ENCODE data around the gene SCOC. TPM values are rescaled to one million over a fixed set of nuclear protein-coding genes. Genes with fewer than 3 reads are reported as not detected.

SCOC gene
- total and polyA plus RNA-seq, 9 donors: 27.2 to 54.9 (median 43.0) TPM

DNA sequence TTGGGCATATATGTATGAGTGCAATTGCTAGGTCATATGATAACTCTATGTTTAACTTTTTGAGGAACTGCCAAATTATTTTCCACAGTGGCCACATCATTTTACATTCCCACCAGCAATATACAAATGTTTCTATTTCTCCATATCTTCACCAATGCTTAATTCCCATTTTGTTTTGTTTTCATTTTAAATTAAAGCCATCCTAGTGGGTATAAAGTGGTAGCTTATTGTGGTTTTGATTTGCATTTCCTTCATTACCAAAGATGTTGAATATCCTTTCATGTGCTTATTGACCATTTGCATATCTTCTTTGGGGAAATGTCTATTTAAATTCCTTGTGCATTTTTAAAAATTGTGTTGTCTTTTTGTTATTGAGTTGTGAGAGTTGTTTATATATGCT, 36.7 kb upstream of the SCOC start:
- H3K27ac ChIP-seq (ENCODE audit: low read length): no peak overlapping the region
- no peaks in the 10 kb centered on the region for H3K4me1 ChIP-seq (ENCODE audit: control insufficient read depth, insufficient read depth, low read length)
- DNase-seq: no peak
- no peaks in the 10 kb centered on the region for H3K36me3 ChIP-seq (ENCODE audit: control insufficient read depth, insufficient read depth, low read length)
- no peaks in the 10 kb centered on the region for H3K9me3 ChIP-seq (replicated peaks; ENCODE audit: control insufficient read depth, low read depth, low read length)
- H3K27me3 ChIP-seq (ENCODE audit: control insufficient read depth, insufficient read depth, low read length): no peaks in the 10 kb centered on the region
- no peak overlapping the region for H3K4me3 ChIP-seq (ENCODE audit: low read length)

DNA sequence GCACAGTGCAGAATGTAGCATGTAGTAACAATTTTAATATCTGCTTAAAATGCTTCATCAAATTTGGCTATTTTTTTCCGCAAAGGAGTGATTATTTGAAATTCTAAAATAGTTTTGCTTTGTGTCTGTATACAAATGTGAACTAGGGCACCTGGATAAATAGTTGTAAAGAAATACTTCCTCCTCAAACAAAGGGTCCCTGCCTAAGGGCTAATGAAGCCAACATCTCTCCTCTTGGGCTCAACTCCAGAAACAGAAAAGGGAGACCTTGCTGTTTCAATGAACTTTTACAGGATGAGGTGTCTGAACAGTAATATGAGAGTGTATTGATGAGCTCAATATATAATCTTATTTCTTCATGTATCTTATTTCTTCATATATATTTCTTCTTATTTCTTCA, 30.8 kb upstream of the SCOC start:
- Histone ChIP-seq H3K9me3 (replicated peaks; ENCODE audit: control insufficient read depth, low read depth, low read length) (no peaks in the 10 kb centered on the region), H3K36me3 (ENCODE audit: control insufficient read depth, insufficient read depth, low read length) (no peaks in the 10 kb centered on the region), H3K4me1 (ENCODE audit: control insufficient read depth, insufficient read depth, low read length) (no peaks in the 10 kb centered on the region), H3K4me3 (ENCODE audit: low read length) (no peak overlapping the region), H3K27ac (ENCODE audit: low read length) (no peak overlapping the region), H3K27me3 (ENCODE audit: control insufficient read depth, insufficient read depth, low read length) (no peaks in the 10 kb centered on the region)
- no CpG with 5 or more reads among the region's 1 CpG for WGBS (ENCODE audit: insufficient coverage)
- DNase-seq: no peak

DNA sequence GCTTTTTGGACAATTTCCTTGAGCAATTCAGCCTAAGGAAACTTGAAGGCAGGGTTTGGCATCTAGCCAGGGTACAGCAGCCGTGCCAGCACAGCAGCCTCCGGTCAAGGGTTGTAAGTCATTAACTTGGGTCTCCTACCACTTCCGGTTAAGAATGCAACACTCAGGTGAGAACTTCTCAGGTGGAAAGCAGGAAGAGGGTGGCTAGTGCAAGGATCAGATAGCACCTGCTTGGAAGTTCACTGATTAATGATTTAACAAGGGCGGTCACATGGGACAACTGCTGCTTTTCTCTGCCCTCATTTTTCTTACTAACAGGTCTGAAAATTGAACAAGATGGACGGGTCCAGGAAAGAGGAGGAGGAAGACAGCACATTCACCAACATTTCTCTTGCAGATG, 30.1 kb upstream of the SCOC start:
- Histone ChIP-seq H3K4me3 (ENCODE audit: low read length) (no peak overlapping the region), H3K4me1 (ENCODE audit: control insufficient read depth, insufficient read depth, low read length) (no peaks in the 10 kb centered on the region), H3K27me3 (ENCODE audit: control insufficient read depth, insufficient read depth, low read length) (no peaks in the 10 kb centered on the region), H3K36me3 (ENCODE audit: control insufficient read depth, insufficient read depth, low read length) (no peaks in the 10 kb centered on the region), H3K27ac (ENCODE audit: low read length) (no peak overlapping the region), H3K9me3 (replicated peaks; ENCODE audit: control insufficient read depth, low read depth, low read length) (no peaks in the 10 kb centered on the region)
- peak; percentile 9 for DNase-seq
- no CpG with 5 or more reads among the region's 5 CpGs for WGBS (ENCODE audit: insufficient coverage)

DNA sequence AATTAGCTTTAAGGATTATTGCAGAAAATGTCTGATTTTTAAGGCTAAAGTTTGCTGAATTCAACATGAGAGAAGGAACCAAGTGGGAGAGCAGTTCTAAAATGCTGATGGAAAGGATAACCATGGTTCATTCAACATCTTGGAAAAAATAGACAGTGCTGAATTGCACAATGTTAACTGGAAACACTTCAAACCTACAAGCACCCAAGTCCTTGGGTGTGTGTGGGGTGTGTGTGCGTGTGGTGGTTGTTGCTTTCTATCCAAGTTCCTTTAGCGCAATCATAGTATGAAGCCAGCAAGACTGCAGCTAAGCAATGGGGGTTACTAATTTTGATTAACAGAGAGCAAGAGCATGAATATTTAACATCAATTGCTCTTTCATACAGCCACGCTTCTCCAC, 29.3 kb upstream of the SCOC start:
- H3K36me3 ChIP-seq (ENCODE audit: control insufficient read depth, insufficient read depth, low read length): no peaks in the 10 kb centered on the region
- no peaks in the 10 kb centered on the region for H3K27me3 ChIP-seq (ENCODE audit: control insufficient read depth, insufficient read depth, low read length)
- H3K27ac ChIP-seq (ENCODE audit: low read length): no peak overlapping the region
- WGBS (ENCODE audit: insufficient coverage): no CpG with 5 or more reads among the region's 3 CpGs
- DNase-seq: no peak
- H3K4me3 ChIP-seq (ENCODE audit: low read length): no peak overlapping the region
- H3K4me1 ChIP-seq (ENCODE audit: control insufficient read depth, insufficient read depth, low read length): no peaks in the 10 kb centered on the region
- H3K9me3 ChIP-seq (replicated peaks; ENCODE audit: control insufficient read depth, low read depth, low read length): no peaks in the 10 kb centered on the region

DNA sequence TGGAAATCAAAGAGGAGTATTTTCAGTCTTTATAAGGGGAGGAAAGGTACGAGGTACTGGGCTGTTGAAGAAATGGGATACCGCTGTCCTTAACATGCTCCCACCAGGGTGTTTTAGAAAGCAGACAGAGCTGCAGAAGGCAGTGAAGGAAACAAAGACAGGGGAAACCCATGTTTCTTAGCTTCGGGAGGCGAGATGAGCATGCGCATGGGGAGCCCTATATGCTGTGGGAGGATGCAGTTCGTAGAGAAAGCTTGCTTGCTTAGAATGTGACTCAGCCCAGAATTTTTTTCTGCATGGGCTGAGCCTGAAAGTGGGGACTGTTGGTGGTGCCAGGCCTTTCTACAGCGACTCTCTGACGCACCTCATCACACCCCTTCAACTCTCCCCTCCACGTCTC, 28.8 kb upstream of the SCOC start:
- no peaks in the 10 kb centered on the region for H3K4me1 ChIP-seq (ENCODE audit: control insufficient read depth, insufficient read depth, low read length)
- no peak for DNase-seq
- 75% methylated on average over 6 of the region's 9 CpGs for WGBS (ENCODE audit: insufficient coverage)
- H3K27me3 ChIP-seq (ENCODE audit: control insufficient read depth, insufficient read depth, low read length): no peaks in the 10 kb centered on the region
- no peaks in the 10 kb centered on the region for H3K36me3 ChIP-seq (ENCODE audit: control insufficient read depth, insufficient read depth, low read length)
- no peaks in the 10 kb centered on the region for H3K9me3 ChIP-seq (replicated peaks; ENCODE audit: control insufficient read depth, low read depth, low read length)
- no peak overlapping the region for H3K27ac ChIP-seq (ENCODE audit: low read length)
- no peak overlapping the region for H3K4me3 ChIP-seq (ENCODE audit: low read length)

DNA sequence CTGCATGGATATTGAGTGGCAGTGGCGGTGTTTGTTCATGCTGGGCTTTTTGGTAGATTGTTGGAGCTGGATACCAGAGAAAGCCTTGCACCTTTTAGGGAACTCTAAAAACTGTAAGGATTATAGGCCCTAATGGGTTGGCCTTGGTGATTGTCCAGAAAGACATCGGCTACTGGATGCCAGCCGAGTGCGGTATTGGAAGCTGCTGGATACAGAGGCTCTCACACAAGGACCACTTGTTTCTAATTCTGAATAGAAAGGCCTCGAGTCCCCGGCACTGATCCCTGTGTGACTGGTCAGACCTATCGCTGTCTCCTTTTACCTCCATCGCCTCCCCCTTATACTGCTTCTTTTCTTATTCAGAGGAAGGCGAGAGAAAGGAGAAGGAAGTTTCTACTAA, 27.3 kb upstream of the SCOC start:
- no peaks in the 10 kb centered on the region for H3K36me3 ChIP-seq (ENCODE audit: control insufficient read depth, insufficient read depth, low read length)
- no peak overlapping the region for H3K27ac ChIP-seq (ENCODE audit: low read length)
- 91% methylated on average over 3 of the region's 9 CpGs for whole genome bisulfite sequencing (ENCODE audit: insufficient coverage)
- H3K27me3 ChIP-seq (ENCODE audit: control insufficient read depth, insufficient read depth, low read length): peaks cover under 1% of the 10 kb centered on the region
- H3K9me3 ChIP-seq (replicated peaks; ENCODE audit: control insufficient read depth, low read depth, low read length): no peaks in the 10 kb centered on the region
- no peak for DNase-seq
- no peak overlapping the region for H3K4me3 ChIP-seq (ENCODE audit: low read length)
- no peaks in the 10 kb centered on the region for H3K4me1 ChIP-seq (ENCODE audit: control insufficient read depth, insufficient read depth, low read length)

DNA sequence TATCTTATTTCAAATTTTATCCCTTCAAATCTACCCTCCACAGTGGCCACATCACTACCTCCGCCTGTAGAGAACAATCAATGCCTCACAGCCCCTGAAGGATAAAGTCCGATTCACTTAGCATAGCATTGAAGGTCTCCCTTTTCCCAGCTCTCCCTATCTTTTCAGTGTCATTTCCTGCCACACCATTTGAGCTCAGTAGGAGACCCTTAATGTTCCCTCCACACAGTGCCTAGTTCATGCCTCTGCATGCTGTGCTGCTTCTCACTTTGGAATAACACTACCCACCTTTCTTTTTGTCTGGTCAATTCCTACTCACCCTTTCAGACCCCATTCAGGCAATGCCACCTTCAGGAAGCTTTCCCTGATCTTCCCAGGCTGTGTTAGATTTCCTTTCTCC, 23.6 kb upstream of the SCOC start:
- H3K9me3 ChIP-seq (replicated peaks; ENCODE audit: control insufficient read depth, low read depth, low read length): no peaks in the 10 kb centered on the region
- no peak for DNase-seq
- no peaks in the 10 kb centered on the region for H3K36me3 ChIP-seq (ENCODE audit: control insufficient read depth, insufficient read depth, low read length)
- WGBS (ENCODE audit: insufficient coverage): 51% methylated on average over 2 of the region's 2 CpGs
- peaks cover 3% of the 10 kb centered on the region for H3K27me3 ChIP-seq (ENCODE audit: control insufficient read depth, insufficient read depth, low read length)
- no peaks in the 10 kb centered on the region for H3K4me1 ChIP-seq (ENCODE audit: control insufficient read depth, insufficient read depth, low read length)
- no peak overlapping the region for H3K4me3 ChIP-seq (ENCODE audit: low read length)
- no peak overlapping the region for H3K27ac ChIP-seq (ENCODE audit: low read length)

DNA sequence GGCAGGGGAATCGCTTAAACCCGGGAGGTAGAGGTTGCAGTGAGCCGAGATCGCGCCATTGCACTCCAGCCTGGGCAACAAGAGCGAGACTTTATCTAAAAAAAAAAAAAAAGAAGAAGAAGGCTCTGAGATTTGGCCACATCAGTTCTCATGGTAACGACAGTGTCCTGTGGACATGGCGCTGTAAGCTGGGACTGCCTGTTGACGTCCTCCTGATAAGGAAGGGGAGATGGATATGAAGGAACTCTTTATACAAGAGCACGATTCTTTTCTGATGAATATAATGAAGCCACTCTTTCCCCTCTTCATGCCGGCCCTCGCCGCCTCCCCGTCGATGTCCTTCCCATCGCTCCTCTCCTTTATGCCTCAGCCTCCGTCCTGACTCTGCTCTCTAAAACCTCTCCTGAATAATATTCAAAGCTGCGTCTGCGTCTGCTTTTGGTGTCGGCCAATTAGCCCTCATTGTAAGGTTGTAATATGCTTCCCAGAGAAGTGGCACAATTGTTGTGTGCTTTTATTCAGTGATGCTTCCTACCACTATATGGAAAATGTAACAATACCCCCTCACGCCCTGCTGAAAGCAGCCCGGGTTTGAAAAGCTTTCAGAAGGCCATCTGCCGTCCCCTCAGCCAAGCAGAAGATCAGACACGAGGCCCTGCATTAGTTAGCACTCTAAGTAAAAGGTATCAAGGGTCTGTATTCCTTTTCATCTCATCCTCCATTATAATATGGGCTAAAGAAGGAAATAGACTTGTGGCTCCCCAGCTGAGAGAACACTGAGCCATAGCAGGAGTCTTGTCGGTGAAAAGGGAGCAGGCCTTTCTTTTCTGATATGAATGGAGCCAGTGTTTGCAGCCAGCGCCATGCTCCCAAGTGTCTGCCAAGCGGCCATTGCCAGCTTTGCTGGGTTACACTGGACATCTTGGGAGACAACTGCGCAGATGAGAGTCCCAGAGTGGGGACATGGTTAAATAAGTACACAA, 22.1 kb upstream of the SCOC start:
- H3K27ac ChIP-seq (ENCODE audit: low read length): no peak overlapping the region
- H3K4me3 ChIP-seq (ENCODE audit: low read length): no peak overlapping the region
- peaks cover 3% of the 10 kb centered on the region for H3K27me3 ChIP-seq (ENCODE audit: control insufficient read depth, insufficient read depth, low read length)
- 95% methylated on average over 10 of the region's 28 CpGs for WGBS (ENCODE audit: insufficient coverage)
- no peak for DNase-seq
- H3K4me1 ChIP-seq (ENCODE audit: control insufficient read depth, insufficient read depth, low read length): no peaks in the 10 kb centered on the region
- H3K9me3 ChIP-seq (replicated peaks; ENCODE audit: control insufficient read depth, low read depth, low read length): no peaks in the 10 kb centered on the region
- no peaks in the 10 kb centered on the region for H3K36me3 ChIP-seq (ENCODE audit: control insufficient read depth, insufficient read depth, low read length)

DNA sequence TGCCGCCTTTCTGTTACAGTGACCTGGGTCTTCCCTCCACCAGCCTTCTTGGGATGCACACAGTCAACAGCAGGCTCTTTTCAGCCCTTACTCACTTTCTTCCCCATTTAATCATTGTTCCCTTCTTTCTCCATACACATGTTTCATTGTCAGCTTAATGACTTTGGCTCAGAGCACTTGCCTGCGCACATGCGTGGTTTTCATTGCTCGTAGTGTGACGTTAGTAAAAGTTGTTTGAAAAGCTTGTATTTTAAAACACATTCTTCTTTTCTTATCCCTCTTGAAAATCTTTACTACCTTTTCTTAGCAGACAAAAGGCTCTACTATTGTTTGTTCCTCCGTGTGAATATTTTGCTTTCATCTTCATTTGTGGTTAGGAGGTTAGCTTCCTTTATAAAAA, 19.7 kb upstream of the SCOC start:
- H3K4me1 ChIP-seq (ENCODE audit: control insufficient read depth, insufficient read depth, low read length): no peaks in the 10 kb centered on the region
- H3K4me3 ChIP-seq (ENCODE audit: low read length): no peak overlapping the region
- H3K27me3 ChIP-seq (ENCODE audit: control insufficient read depth, insufficient read depth, low read length): peaks cover 3% of the 10 kb centered on the region
- H3K36me3 ChIP-seq (ENCODE audit: control insufficient read depth, insufficient read depth, low read length): no peaks in the 10 kb centered on the region
- H3K27ac ChIP-seq (ENCODE audit: low read length): no peak overlapping the region
- no peak for DNase-seq
- WGBS (ENCODE audit: insufficient coverage): 94% methylated on average over 1 of the region's 6 CpGs
- no peaks in the 10 kb centered on the region for H3K9me3 ChIP-seq (replicated peaks; ENCODE audit: control insufficient read depth, low read depth, low read length)

DNA sequence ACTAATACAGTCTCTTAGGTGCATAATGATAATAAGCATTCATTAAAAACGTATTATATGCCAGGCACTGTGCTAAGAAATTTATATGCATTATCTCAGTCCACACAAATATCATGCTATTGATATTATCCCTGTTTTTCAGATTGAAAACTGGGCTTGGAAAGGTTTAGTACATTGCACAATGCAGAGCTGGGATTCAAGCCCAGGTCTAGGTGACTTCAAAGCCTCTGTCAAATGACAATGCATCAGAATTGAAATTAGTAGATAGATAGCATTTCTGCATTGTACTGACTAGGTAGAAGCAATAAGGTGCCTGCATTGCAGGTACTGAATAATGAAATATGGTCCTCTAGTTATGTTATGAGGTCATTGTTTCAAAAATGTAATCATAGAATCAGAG, 18.2 kb upstream of the SCOC start:
- H3K27ac ChIP-seq (ENCODE audit: low read length): no peak overlapping the region
- peaks cover 5% of the 10 kb centered on the region for H3K27me3 ChIP-seq (ENCODE audit: control insufficient read depth, insufficient read depth, low read length)
- H3K36me3 ChIP-seq (ENCODE audit: control insufficient read depth, insufficient read depth, low read length): no peaks in the 10 kb centered on the region
- no peak for DNase-seq
- no CpG with 5 or more reads among the region's 1 CpG for WGBS (ENCODE audit: insufficient coverage)
- H3K9me3 ChIP-seq (replicated peaks; ENCODE audit: control insufficient read depth, low read depth, low read length): no peaks in the 10 kb centered on the region
- H3K4me3 ChIP-seq (ENCODE audit: low read length): no peak overlapping the region
- H3K4me1 ChIP-seq (ENCODE audit: control insufficient read depth, insufficient read depth, low read length): no peaks in the 10 kb centered on the region
